Measurements from ENCODE around the gene UGT2B15.
"Not testable (repeated sequence)": the region's sequence is repeated elsewhere in the genome, so short reads cannot be mapped to it uniquely, and the experiment has no call there.

The UGT2B15 gene

DNA sequence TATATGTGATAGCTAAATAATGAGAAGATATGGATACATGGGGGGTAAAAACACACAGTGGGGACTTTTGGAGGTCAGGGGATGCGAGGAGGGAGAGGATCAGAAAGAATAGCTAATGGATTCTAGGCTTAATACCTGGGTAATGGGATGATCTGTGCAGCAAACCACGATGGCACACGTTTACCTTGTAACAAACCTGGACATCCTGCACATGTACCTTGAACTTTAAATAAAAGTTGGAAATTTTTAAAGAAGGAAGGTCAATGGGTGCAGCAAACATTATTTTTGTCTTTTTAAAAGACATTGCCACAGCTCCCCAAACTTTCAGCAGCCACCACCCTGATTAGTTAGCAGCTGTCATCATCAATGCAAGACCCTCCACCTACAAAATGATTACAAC, 29.7 kb upstream of the UGT2B15 start:
- no peak overlapping the region for H3K4me3 ChIP-seq (ENCODE audit: low read depth, low read length)
- no peak for TF ChIP-seq CTCF (IDR thresholded peaks at IDR 0.05; ENCODE audit: low read depth, low read length)

DNA sequence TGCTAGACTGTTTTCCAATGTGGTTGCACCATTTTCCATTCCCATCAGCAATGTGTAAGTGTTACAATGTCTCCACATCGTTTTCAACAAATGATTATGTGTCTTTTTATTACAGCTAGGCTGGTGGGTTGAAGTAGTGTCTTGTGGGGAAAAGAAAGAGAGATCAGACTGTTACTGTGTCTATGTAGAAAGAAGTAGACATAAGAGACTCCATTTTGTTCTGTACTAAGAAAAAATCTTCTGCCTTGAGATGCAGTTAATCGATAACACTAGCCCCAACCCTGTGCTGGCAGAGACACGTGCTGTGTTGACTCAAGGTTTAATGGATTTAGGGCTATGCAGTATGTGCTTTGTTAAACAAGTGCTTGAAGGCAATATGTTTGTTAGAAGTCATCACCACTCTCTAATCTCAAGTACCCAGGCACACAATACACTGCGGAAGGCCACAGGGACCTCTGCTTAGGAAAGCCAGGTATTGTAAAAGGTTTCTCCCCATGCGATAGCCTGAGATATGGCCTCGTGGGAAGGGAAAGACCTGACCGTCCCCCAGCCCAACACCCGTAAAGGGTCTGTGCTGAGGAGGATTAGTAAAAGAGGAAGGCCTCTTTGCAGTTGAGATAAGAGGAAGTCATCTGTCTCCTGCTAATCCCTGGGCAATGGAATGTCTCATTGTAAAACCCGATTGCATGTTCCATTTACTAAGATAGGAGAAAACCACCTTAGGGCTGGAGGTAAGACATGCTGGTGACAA, 23.0 kb upstream of the UGT2B15 start:
- no peak overlapping the region for H3K4me3 ChIP-seq (ENCODE audit: low read depth, low read length)
- TF ChIP-seq CTCF (IDR thresholded peaks at IDR 0.05; ENCODE audit: low read depth, low read length) = no peak

DNA sequence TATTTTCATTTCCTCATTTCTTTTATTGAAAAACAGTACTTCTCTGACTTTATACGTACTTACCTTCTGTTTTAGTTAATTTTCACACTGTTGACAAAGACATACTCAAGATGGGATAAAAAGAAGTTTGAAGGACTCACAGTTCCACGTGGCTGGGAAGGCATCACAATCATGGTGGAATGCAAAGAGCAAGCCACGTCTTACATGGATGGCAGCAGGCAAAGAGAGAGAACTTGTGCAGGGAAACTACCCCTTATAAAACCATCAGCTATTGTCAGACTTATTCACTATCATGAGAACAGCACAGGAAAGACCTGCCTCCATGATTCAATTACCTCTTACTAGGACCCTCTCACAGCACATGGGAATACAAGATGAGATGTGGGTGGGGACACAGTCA, 20.7 kb upstream of the UGT2B15 start:
- no peak overlapping the region for H3K4me3 ChIP-seq (ENCODE audit: low read depth, low read length)
- no peak for TF ChIP-seq CTCF (IDR thresholded peaks at IDR 0.05; ENCODE audit: low read depth, low read length)

- no peak overlapping the region for H3K4me3 ChIP-seq (ENCODE audit: low read depth, low read length)
- no peak for TF ChIP-seq CTCF (IDR thresholded peaks at IDR 0.05; ENCODE audit: low read depth, low read length)
Measured at GRCh38 chr4:68683034-68683433, 12.6 kb upstream of the UGT2B15 start.

- not testable (repeated sequence) for H3K4me3 ChIP-seq (ENCODE audit: low read depth, low read length)
Measured at GRCh38 chr4:68681298-68681697, 10.8 kb upstream of the UGT2B15 start.

DNA sequence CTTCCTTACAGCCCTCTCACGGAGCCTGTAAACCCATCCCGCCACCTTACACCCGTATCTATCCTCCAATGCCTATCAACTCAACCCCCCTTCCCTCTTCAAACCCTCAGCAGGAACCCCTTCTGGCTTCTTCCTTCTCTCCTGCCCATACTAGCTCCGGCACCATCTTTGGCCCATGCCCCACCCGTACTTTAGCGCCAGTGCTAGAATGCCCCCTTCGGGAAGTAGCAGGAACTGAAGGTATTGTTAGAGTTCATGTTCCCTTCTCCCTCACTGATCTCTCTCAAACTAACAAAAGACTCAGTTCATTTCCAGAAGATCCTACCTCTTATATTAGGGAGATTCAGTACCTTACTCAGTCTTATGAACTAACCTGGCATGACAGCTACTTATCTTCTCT, 2.7 kb upstream of the UGT2B15 start:
- H3K4me3 ChIP-seq (ENCODE audit: low read depth, low read length) = no peak overlapping the region
- TF ChIP-seq CTCF (IDR thresholded peaks at IDR 0.05; ENCODE audit: low read depth, low read length) = no peak

DNA sequence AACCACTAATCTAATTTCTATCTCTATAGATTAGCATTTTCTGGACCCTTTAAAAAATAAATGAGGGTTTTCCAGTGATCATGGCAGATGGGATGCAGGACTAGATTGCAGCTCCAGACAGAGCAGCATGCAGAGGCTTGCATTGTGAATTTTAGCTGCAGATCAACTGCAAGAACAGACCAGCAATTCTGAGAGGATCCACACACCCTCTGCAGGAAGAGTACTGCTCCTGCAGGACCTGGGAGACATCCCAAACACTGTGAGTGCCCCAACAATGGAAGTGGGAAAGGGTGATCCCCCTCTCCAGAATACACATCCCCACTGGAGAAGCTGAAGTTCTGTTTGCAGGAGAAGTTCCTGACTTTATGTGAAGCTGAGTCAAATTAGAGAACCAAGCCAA, 765 bp upstream of the UGT2B15 start:
- not testable (repeated sequence) for H3K4me3 ChIP-seq (ENCODE audit: low read depth, low read length)

GRCh38 chr4:68668537-68669163, 1.8 kb downstream of the UGT2B15 start:
- not testable (repeated sequence) for H3K4me3 ChIP-seq (ENCODE audit: low read depth, low read length)

GRCh38 chr4:68667551-68667950, 2.9 kb downstream of the UGT2B15 start:
- H3K4me3 ChIP-seq (ENCODE audit: low read depth, low read length) = not testable (repeated sequence)

GRCh38 chr4:68664721-68665120, 5.7 kb downstream of the UGT2B15 start:
- not testable (repeated sequence) for H3K4me3 ChIP-seq (ENCODE audit: low read depth, low read length)

- not testable (repeated sequence) for H3K4me3 ChIP-seq (ENCODE audit: low read depth, low read length)
Measured at GRCh38 chr4:68662836-68663574, 7.4 kb downstream of the UGT2B15 start.

Data from WI38 (cell line).